PC-3 (cell line): ENCODE measurements around the gene HCFC1.

Source experiments
- CTCF ChIP-seq: fragments of 300-600 bp; sonication (generic); conservative IDR thresholded peaks from 2 replicates; pipeline ENCODE4 v1.5.1; 2017; ENCODE audit warnings: antibody characterized with exemption, low read depth, mild to moderate bottlenecking, low read length
- EZH2 ChIP-seq: fragments of 300-600 bp; sonication (generic); IDR thresholded peaks from one replicate; pipeline ENCODE4 v1.6.1; 2017; ENCODE audit warnings: antibody characterized with exemption, mild to moderate bottlenecking, low read length; ENCODE audit not compliant: unreplicated experiment
- EZH2phosphoT487 ChIP-seq: fragments of 300-600 bp; sonication (generic); IDR thresholded peaks from 2 replicates; pipeline ENCODE4 v1.6.1; 2018; ENCODE audit warnings: mild to moderate bottlenecking, antibody characterized with exemption, low read length, borderline replicate concordance

- TF ChIP-seq CTCF: peak; percentile 84
- TF ChIP-seq EZH2: no peak
- no peak for TF ChIP-seq EZH2phosphoT487
Measured at GRCh38 chrX:154013614-154014360, 42.2 kb upstream of the HCFC1 start.
